Subcutaneous adipose tissue (tissue), 4 donors: ENCODE measurements around the gene FAM163A. TPM values are rescaled to one million over a fixed set of nuclear protein-coding genes. Genes with fewer than 3 reads are reported as not detected.

Experiments
- total RNA-seq, 4 donors: library from RNA; depleted of rRNA; stranded (reverse); fragments of >200 nt; gene quantifications; one replicate each; pipeline ENCODE4 v1.1.0, GENCODE V29; 2016
- TF ChIP-seq, protein P1 (sequence below): fragments of 450-650 bp; IDR thresholded peaks from one replicate; pipeline ENCODE4 v1.5.1; 2016; ENCODE audit warnings: low read depth, mild to moderate bottlenecking, control low read depth, antibody characterized with exemption, moderate library complexity

FAM163A gene
- total RNA-seq, 4 donors from 2014 or later = not detected

DNA sequence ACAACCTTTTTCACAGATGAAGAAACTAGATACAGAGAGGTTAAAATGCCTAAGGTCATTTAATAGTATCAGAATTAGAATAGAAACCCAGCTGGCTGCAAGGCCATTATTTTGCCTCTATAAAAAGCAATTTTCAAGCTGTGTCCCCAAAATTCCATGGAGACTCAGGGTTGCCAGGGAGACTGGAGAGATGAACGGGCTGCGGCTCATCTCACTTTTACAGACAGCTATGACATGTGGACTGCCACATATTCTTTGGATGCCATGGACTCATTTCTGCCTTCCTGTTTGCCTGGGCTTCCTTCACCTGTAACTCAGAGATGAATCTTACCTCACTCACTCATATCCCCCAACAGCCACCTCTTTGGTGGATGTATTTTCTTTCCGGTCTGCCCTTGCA lies 117.6 kb downstream of the FAM163A start:
- TF ChIP-seq, protein P1, sequence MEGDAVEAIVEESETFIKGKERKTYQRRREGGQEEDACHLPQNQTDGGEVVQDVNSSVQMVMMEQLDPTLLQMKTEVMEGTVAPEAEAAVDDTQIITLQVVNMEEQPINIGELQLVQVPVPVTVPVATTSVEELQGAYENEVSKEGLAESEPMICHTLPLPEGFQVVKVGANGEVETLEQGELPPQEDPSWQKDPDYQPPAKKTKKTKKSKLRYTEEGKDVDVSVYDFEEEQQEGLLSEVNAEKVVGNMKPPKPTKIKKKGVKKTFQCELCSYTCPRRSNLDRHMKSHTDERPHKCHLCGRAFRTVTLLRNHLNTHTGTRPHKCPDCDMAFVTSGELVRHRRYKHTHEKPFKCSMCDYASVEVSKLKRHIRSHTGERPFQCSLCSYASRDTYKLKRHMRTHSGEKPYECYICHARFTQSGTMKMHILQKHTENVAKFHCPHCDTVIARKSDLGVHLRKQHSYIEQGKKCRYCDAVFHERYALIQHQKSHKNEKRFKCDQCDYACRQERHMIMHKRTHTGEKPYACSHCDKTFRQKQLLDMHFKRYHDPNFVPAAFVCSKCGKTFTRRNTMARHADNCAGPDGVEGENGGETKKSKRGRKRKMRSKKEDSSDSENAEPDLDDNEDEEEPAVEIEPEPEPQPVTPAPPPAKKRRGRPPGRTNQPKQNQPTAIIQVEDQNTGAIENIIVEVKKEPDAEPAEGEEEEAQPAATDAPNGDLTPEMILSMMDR = no peak

DNA sequence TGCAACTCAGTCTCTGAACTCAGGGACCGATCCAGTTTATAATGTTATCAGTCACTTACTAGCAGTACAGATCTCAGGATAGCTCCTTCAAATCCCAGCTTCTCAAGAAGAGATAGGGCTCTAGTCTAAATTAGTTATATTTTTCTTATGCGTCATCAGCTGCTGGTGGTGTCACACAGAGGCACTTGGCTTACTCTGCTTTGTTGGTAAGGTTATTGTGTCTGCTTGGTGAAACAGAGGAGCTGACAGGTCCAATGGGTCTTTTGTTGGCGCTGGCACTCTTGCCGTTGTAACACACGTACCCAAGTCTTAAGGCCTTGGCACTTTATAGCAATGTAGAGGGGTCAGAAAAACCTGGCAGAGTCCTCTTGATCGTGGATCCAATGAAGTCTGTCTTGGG lies 122.3 kb downstream of the FAM163A start:
- TF ChIP-seq, protein P1 = no peak

Other genes with a start within 250 kb of the FAM163A start
- not detected for gene NPHS2, start 167.3 kb upstream of the FAM163A start, total RNA-seq
- 1 to 10 TPM in 2 of 4 donors, under 1 TPM in 2; 0.16 to 1.5 (median 1.0) TPM for gene TDRD5, start 151.5 kb upstream of the FAM163A start, total RNA-seq
- gene TOR1AIP2, start 134.5 kb downstream of the FAM163A start, total RNA-seq = 10 to 100 TPM; 57.7 to 80.9 (median 63.4) TPM
- gene TOR1AIP1, start 139.0 kb downstream of the FAM163A start, total RNA-seq = 10 to 100 TPM; 68.5 to 97.1 (median 77.9) TPM
- gene CEP350, start 211.5 kb downstream of the FAM163A start, total RNA-seq = 100 to 1,000 TPM in 2 of 4 donors, 10 to 100 TPM in 2; 77.2 to 136 (median 103) TPM